ENCODE data around the gene ZC3H6.
A peak's percentile ranks its signal among the peaks of the same experiment; 100 is the strongest.

The ZC3H6 gene

GRCh38 chr2:112275311-112275886, at the start of gene ZC3H6:
ZC3H6 (plus strand) TSS chr2:112275597; CDS start chr2:112275995, 398 bp downstream.
- Mint-ChIP-seq H3K36me3 (ENCODE audit: low read depth) (no peaks in the 10 kb centered on the region), H3K9me3 (no peaks in the 10 kb centered on the region), H3K4me3 (peak within 1 kb of the TSS; percentile 93 to 95 (median 94)), H3K4me1 (peaks cover 13% of the 10 kb centered on the region), H3K27ac (peak within 1 kb of the TSS; percentile 99 to 100 (median 100)), H3K27me3 (ENCODE audit: low read depth) (no peaks in the 10 kb centered on the region)
- no peak for TF ChIP-seq CTCF (IDR thresholded peaks at IDR 0.05; ENCODE audit: unreplicated experiment in 3 of 3)

GRCh38 chr2:112229348-112229747, 46.0 kb upstream of the ZC3H6 start:
- no peak overlapping the region for H3K4me3 Mint-ChIP-seq
- H3K4me1 Mint-ChIP-seq = no peaks in the 10 kb centered on the region
- H3K27ac Mint-ChIP-seq = no peak overlapping the region
- no peaks in the 10 kb centered on the region for H3K27me3 Mint-ChIP-seq (ENCODE audit: low read depth)
- no peak for TF ChIP-seq CTCF (IDR thresholded peaks at IDR 0.05; ENCODE audit: unreplicated experiment in 3 of 3)
- no peaks in the 10 kb centered on the region for H3K9me3 Mint-ChIP-seq
- peaks cover 45% of the 10 kb centered on the region for H3K36me3 Mint-ChIP-seq (ENCODE audit: low read depth)

- no peaks in the 10 kb centered on the region for H3K27me3 Mint-ChIP-seq (ENCODE audit: low read depth)
- no peak overlapping the region for H3K27ac Mint-ChIP-seq
- H3K4me1 Mint-ChIP-seq = no peaks in the 10 kb centered on the region
- H3K36me3 Mint-ChIP-seq (ENCODE audit: low read depth) = peaks cover 42% of the 10 kb centered on the region
- H3K9me3 Mint-ChIP-seq = no peaks in the 10 kb centered on the region
- no peak overlapping the region for H3K4me3 Mint-ChIP-seq
- no peak for TF ChIP-seq CTCF (IDR thresholded peaks at IDR 0.05; ENCODE audit: unreplicated experiment in 3 of 3)
Observed at GRCh38 chr2:112230371-112230770, 45.0 kb upstream of the ZC3H6 start.

- Mint-ChIP-seq H3K36me3 (ENCODE audit: low read depth) (peaks cover 29% of the 10 kb centered on the region), H3K27ac (no peak overlapping the region), H3K27me3 (ENCODE audit: low read depth) (no peaks in the 10 kb centered on the region), H3K4me1 (no peaks in the 10 kb centered on the region), H3K9me3 (no peaks in the 10 kb centered on the region), H3K4me3 (no peak overlapping the region)
- TF ChIP-seq CTCF (IDR thresholded peaks at IDR 0.05; ENCODE audit: unreplicated experiment in 3 of 3) = no peak
Observed at GRCh38 chr2:112239862-112240261, 35.5 kb upstream of the ZC3H6 start.

- no peak overlapping the region for H3K4me3 Mint-ChIP-seq
- H3K27me3 Mint-ChIP-seq (ENCODE audit: low read depth) = no peaks in the 10 kb centered on the region
- TF ChIP-seq CTCF (IDR thresholded peaks at IDR 0.05; ENCODE audit: unreplicated experiment in 3 of 3) = no peak
- no peak overlapping the region for H3K27ac Mint-ChIP-seq
- H3K4me1 Mint-ChIP-seq = no peaks in the 10 kb centered on the region
- peaks cover 7% of the 10 kb centered on the region for H3K9me3 Mint-ChIP-seq
- H3K36me3 Mint-ChIP-seq (ENCODE audit: low read depth) = peaks cover 50% of the 10 kb centered on the region
Observed at GRCh38 chr2:112242384-112242783, 33.0 kb upstream of the ZC3H6 start.

GRCh38 chr2:112243233-112243632, 32.2 kb upstream of the ZC3H6 start:
- Mint-ChIP-seq H3K4me1 (no peaks in the 10 kb centered on the region), H3K4me3 (no peak overlapping the region)

More at GRCh38 chr2:112243233-112243632, 32.2 kb upstream of the ZC3H6 start:
- Mint-ChIP-seq H3K27ac (no peak overlapping the region), H3K27me3 (ENCODE audit: low read depth) (no peaks in the 10 kb centered on the region), H3K9me3 (peaks cover 7% of the 10 kb centered on the region), H3K36me3 (ENCODE audit: low read depth) (peaks cover 54% of the 10 kb centered on the region)
- no peak for TF ChIP-seq CTCF (IDR thresholded peaks at IDR 0.05; ENCODE audit: unreplicated experiment in 3 of 3)

All from nephron (organoid).